ENCODE measurements around the gene P2RY11.

The P2RY11 gene

GRCh38 chr19:10111405-10111811 is at the start of gene P2RY11:
P2RY11 (plus strand) TSS chr19:10111693; CDS start chr19:10111722, 29 bp downstream.
- H3K4me1 ChIP-seq (ENCODE audit: insufficient read depth, low read length), result no peaks in the 10 kb centered on the region; the same call in 1 of the 2 replicates
- H3K9me3 ChIP-seq (ENCODE audit: insufficient read depth, low read depth, low read length), result no peaks in the 10 kb centered on the region
- no peak within 1 kb of the TSS for H3K4me3 ChIP-seq (ENCODE audit: low read length)
- H3K36me3 ChIP-seq (ENCODE audit: insufficient read depth, low read depth, low read length), result peaks cover 70% of the 10 kb centered on the region
- no peak within 1 kb of the TSS for H3K9ac ChIP-seq (ENCODE audit: low read depth, low read length)
- H3K27me3 ChIP-seq (ENCODE audit: insufficient read depth, low read length), result no peaks in the 10 kb centered on the region
- no peak within 1 kb of the TSS for H3K27ac ChIP-seq (ENCODE audit: low read length)

- H3K4me3 ChIP-seq (ENCODE audit: low read length), result no peak overlapping the region
- H3K36me3 ChIP-seq (ENCODE audit: insufficient read depth, low read depth, low read length), result no peaks in the 10 kb centered on the region
- no peak overlapping the region for H3K9ac ChIP-seq (ENCODE audit: low read depth, low read length)
- no peaks in the 10 kb centered on the region for H3K4me1 ChIP-seq (ENCODE audit: insufficient read depth, low read length)
- H3K27ac ChIP-seq (ENCODE audit: low read length), result no peak overlapping the region
- no peaks in the 10 kb centered on the region for H3K9me3 ChIP-seq (ENCODE audit: insufficient read depth, low read depth, low read length)
- peaks cover 26% of the 10 kb centered on the region for H3K27me3 ChIP-seq (ENCODE audit: insufficient read depth, low read length)
These were observed 49.7 kb upstream of the P2RY11 start for GRCh38 chr19:10061717-10062310.

GRCh38 chr19:10068205-10068604 is 43.3 kb upstream of the P2RY11 start:
- Histone ChIP-seq H3K9ac (ENCODE audit: low read depth, low read length) (no peak overlapping the region), H3K4me3 (ENCODE audit: low read length) (no peak overlapping the region), H3K36me3 (ENCODE audit: insufficient read depth, low read depth, low read length) (no peaks in the 10 kb centered on the region), H3K27ac (ENCODE audit: low read length) (no peak overlapping the region), H3K4me1 (ENCODE audit: insufficient read depth, low read length) (no peaks in the 10 kb centered on the region), H3K9me3 (ENCODE audit: insufficient read depth, low read depth, low read length) (no peaks in the 10 kb centered on the region), H3K27me3 (ENCODE audit: insufficient read depth, low read length) (peaks cover 8% of the 10 kb centered on the region)

- Histone ChIP-seq H3K27me3 (ENCODE audit: insufficient read depth, low read length) (peaks cover 2% of the 10 kb centered on the region; the same call in 1 of the 2 replicates), H3K4me1 (ENCODE audit: insufficient read depth, low read length) (no peaks in the 10 kb centered on the region), H3K27ac (ENCODE audit: low read length) (no peak overlapping the region), H3K9me3 (ENCODE audit: insufficient read depth, low read depth, low read length) (peaks cover 4% of the 10 kb centered on the region), H3K4me3 (ENCODE audit: low read length) (no peak overlapping the region), H3K9ac (ENCODE audit: low read depth, low read length) (no peak overlapping the region), H3K36me3 (ENCODE audit: insufficient read depth, low read depth, low read length) (no peaks in the 10 kb centered on the region)
These were observed 42.4 kb upstream of the P2RY11 start for GRCh38 chr19:10069046-10069445.

- Histone ChIP-seq H3K36me3 (ENCODE audit: insufficient read depth, low read depth, low read length) (no peaks in the 10 kb centered on the region), H3K27ac (ENCODE audit: low read length) (no peak overlapping the region), H3K4me1 (ENCODE audit: insufficient read depth, low read length) (no peaks in the 10 kb centered on the region), H3K9me3 (ENCODE audit: insufficient read depth, low read depth, low read length) (peaks cover 7% of the 10 kb centered on the region), H3K4me3 (ENCODE audit: low read length) (no peak overlapping the region), H3K27me3 (ENCODE audit: insufficient read depth, low read length) (peaks cover under 1% of the 10 kb centered on the region; the same call in 1 of the 2 replicates), H3K9ac (ENCODE audit: low read depth, low read length) (no peak overlapping the region)
These were observed 40.6 kb upstream of the P2RY11 start for GRCh38 chr19:10070730-10071446.

GRCh38 chr19:10074153-10074552 is 37.3 kb upstream of the P2RY11 start:
- Histone ChIP-seq H3K27ac (ENCODE audit: low read length) (no peak overlapping the region), H3K36me3 (ENCODE audit: insufficient read depth, low read depth, low read length) (no peaks in the 10 kb centered on the region), H3K4me3 (ENCODE audit: low read length) (no peak overlapping the region), H3K9me3 (ENCODE audit: insufficient read depth, low read depth, low read length) (peaks cover 7% of the 10 kb centered on the region), H3K9ac (ENCODE audit: low read depth, low read length) (no peak overlapping the region), H3K27me3 (ENCODE audit: insufficient read depth, low read length) (peaks cover 10% of the 10 kb centered on the region), H3K4me1 (ENCODE audit: insufficient read depth, low read length) (no peaks in the 10 kb centered on the region)

- Histone ChIP-seq H3K36me3 (ENCODE audit: insufficient read depth, low read depth, low read length) (no peaks in the 10 kb centered on the region), H3K27ac (ENCODE audit: low read length) (no peak overlapping the region), H3K9me3 (ENCODE audit: insufficient read depth, low read depth, low read length) (peaks cover 7% of the 10 kb centered on the region), H3K4me1 (ENCODE audit: insufficient read depth, low read length) (no peaks in the 10 kb centered on the region), H3K9ac (ENCODE audit: low read depth, low read length) (no peak overlapping the region), H3K27me3 (ENCODE audit: insufficient read depth, low read length) (peaks cover 10% of the 10 kb centered on the region), H3K4me3 (ENCODE audit: low read length) (no peak overlapping the region)
These were observed 35.0 kb upstream of the P2RY11 start for GRCh38 chr19:10076535-10076934.

GRCh38 chr19:10078329-10078728 is 33.2 kb upstream of the P2RY11 start:
- Histone ChIP-seq H3K27me3 (ENCODE audit: insufficient read depth, low read length) (peaks cover 10% of the 10 kb centered on the region), H3K27ac (ENCODE audit: low read length) (no peak overlapping the region), H3K9ac (ENCODE audit: low read depth, low read length) (no peak overlapping the region), H3K4me3 (ENCODE audit: low read length) (no peak overlapping the region), H3K4me1 (ENCODE audit: insufficient read depth, low read length) (no peaks in the 10 kb centered on the region), H3K36me3 (ENCODE audit: insufficient read depth, low read depth, low read length) (no peaks in the 10 kb centered on the region), H3K9me3 (ENCODE audit: insufficient read depth, low read depth, low read length) (peaks cover 7% of the 10 kb centered on the region)

- H3K4me1 ChIP-seq (ENCODE audit: insufficient read depth, low read length), result no peaks in the 10 kb centered on the region
- H3K27ac ChIP-seq (ENCODE audit: low read length), result no peak overlapping the region
- H3K27me3 ChIP-seq (ENCODE audit: insufficient read depth, low read length), result peaks cover 16% of the 10 kb centered on the region
- H3K9me3 ChIP-seq (ENCODE audit: insufficient read depth, low read depth, low read length), result peaks cover 3% of the 10 kb centered on the region
- no peak overlapping the region for H3K9ac ChIP-seq (ENCODE audit: low read depth, low read length)
- H3K36me3 ChIP-seq (ENCODE audit: insufficient read depth, low read depth, low read length), result no peaks in the 10 kb centered on the region
- no peak overlapping the region for H3K4me3 ChIP-seq (ENCODE audit: low read length)
These were observed 32.5 kb upstream of the P2RY11 start for GRCh38 chr19:10079031-10079453.

GRCh38 chr19:10083911-10084310 is 27.6 kb upstream of the P2RY11 start:
- H3K4me3 ChIP-seq (ENCODE audit: low read length), result no peak overlapping the region
- H3K27me3 ChIP-seq (ENCODE audit: insufficient read depth, low read length), result peaks cover 32% of the 10 kb centered on the region
- H3K9me3 ChIP-seq (ENCODE audit: insufficient read depth, low read depth, low read length), result no peaks in the 10 kb centered on the region
- no peak overlapping the region for H3K9ac ChIP-seq (ENCODE audit: low read depth, low read length)
- H3K4me1 ChIP-seq (ENCODE audit: insufficient read depth, low read length), result no peaks in the 10 kb centered on the region
- H3K27ac ChIP-seq (ENCODE audit: low read length), result no peak overlapping the region
- no peaks in the 10 kb centered on the region for H3K36me3 ChIP-seq (ENCODE audit: insufficient read depth, low read depth, low read length)

- Histone ChIP-seq H3K4me1 (ENCODE audit: insufficient read depth, low read length) (no peaks in the 10 kb centered on the region), H3K27me3 (ENCODE audit: insufficient read depth, low read length) (peaks cover 32% of the 10 kb centered on the region), H3K36me3 (ENCODE audit: insufficient read depth, low read depth, low read length) (no peaks in the 10 kb centered on the region), H3K4me3 (ENCODE audit: low read length) (no peak overlapping the region), H3K9ac (ENCODE audit: low read depth, low read length) (no peak overlapping the region), H3K9me3 (ENCODE audit: insufficient read depth, low read depth, low read length) (no peaks in the 10 kb centered on the region), H3K27ac (ENCODE audit: low read length) (no peak overlapping the region)
These were observed 26.7 kb upstream of the P2RY11 start for GRCh38 chr19:10084803-10085202.
